ENCODE measurements around the gene ASAH2B. TPM values are rescaled to one million over a fixed set of nuclear protein-coding genes. Genes with fewer than 3 reads are reported as not detected.
"Not testable (repeated sequence)": the region's sequence is repeated elsewhere in the genome, so short reads cannot be mapped to it uniquely, and the experiment has no call there.

ASAH2B gene
- 3.8 TPM for polyA plus RNA-seq (ENCODE audit: insufficient read length)

- DNase-seq (ENCODE audit: low read depth) = no peak
Measured at GRCh38 chr10:50739618-50740292, at the start of gene ASAH2B. TSS of gene ASAH2B (plus strand) at chr10:50739936. CDS start at chr10:50745131, 5,195 bp downstream.

GRCh38 chr10:50697819-50698218, 41.9 kb upstream of the ASAH2B start:
- DNase-seq (ENCODE audit: low read depth) = not testable (repeated sequence)

GRCh38 chr10:50701947-50702346, 37.8 kb upstream of the ASAH2B start:
- not testable (repeated sequence) for DNase-seq (ENCODE audit: low read depth)

- not testable (repeated sequence) for DNase-seq (ENCODE audit: low read depth)
Measured at GRCh38 chr10:50702997-50703396, 36.7 kb upstream of the ASAH2B start.

- DNase-seq (ENCODE audit: low read depth) = not testable (repeated sequence)
Measured at GRCh38 chr10:50704436-50705079, 35.2 kb upstream of the ASAH2B start.

GRCh38 chr10:50706006-50706405, 33.7 kb upstream of the ASAH2B start:
- DNase-seq (ENCODE audit: low read depth) = not testable (repeated sequence)

GRCh38 chr10:50710241-50710640, 29.5 kb upstream of the ASAH2B start:
- DNase-seq (ENCODE audit: low read depth) = not testable (repeated sequence)

GRCh38 chr10:50723812-50724211, 15.9 kb upstream of the ASAH2B start:
- DNase-seq (ENCODE audit: low read depth) = not testable (repeated sequence)

GRCh38 chr10:50728112-50728511, 11.6 kb upstream of the ASAH2B start:
- not testable (repeated sequence) for DNase-seq (ENCODE audit: low read depth)

- DNase-seq (ENCODE audit: low read depth) = not testable (repeated sequence)
Measured at GRCh38 chr10:50738987-50739617, 634 bp upstream of the ASAH2B start.

- no peak for DNase-seq (ENCODE audit: low read depth)
Measured at GRCh38 chr10:50740293-50740648, 535 bp downstream of the ASAH2B start.

GRCh38 chr10:50742820-50743219, 3.1 kb downstream of the ASAH2B start:
- DNase-seq (ENCODE audit: low read depth) = not testable (repeated sequence)

- DNase-seq (ENCODE audit: low read depth) = not testable (repeated sequence)
Measured at GRCh38 chr10:50766774-50767513, 27.2 kb downstream of the ASAH2B start.

- not testable (repeated sequence) for DNase-seq (ENCODE audit: low read depth)
Measured at GRCh38 chr10:50772042-50772441, 32.3 kb downstream of the ASAH2B start.

- not testable (repeated sequence) for DNase-seq (ENCODE audit: low read depth)
Measured at GRCh38 chr10:50774868-50775267, 35.1 kb downstream of the ASAH2B start.

GRCh38 chr10:50780036-50780435, 40.3 kb downstream of the ASAH2B start:
- DNase-seq (ENCODE audit: low read depth) = not testable (repeated sequence)

- not testable (repeated sequence) for DNase-seq (ENCODE audit: low read depth)
Measured at GRCh38 chr10:50782017-50782416, 42.3 kb downstream of the ASAH2B start.

- DNase-seq (ENCODE audit: low read depth) = not testable (repeated sequence)
Measured at GRCh38 chr10:50787962-50788361, 48.2 kb downstream of the ASAH2B start.

- no peak for DNase-seq (ENCODE audit: low read depth)
Measured at GRCh38 chr10:50788951-50789945, 49.5 kb downstream of the ASAH2B start.

- DNase-seq (ENCODE audit: low read depth) = no peak
Measured at GRCh38 chr10:50794490-50794889, 54.8 kb downstream of the ASAH2B start.

- no peak for DNase-seq (ENCODE audit: low read depth)
Measured at GRCh38 chr10:50796693-50797092, 57.0 kb downstream of the ASAH2B start.

All from forelimb muscle (tissue), 1 donor.